Natural killer cell treated with Interleukin-12 subunit alpha and Interleukin-12 subunit beta and Interleukin-15 and Interleukin-18, amount 100 ng/mL, for 72 hours (primary cell): Measurements from ENCODE around the gene NABP1. TPM values are rescaled to one million over a fixed set of nuclear protein-coding genes. Genes with fewer than 3 reads are reported as not detected.

ENCODE experiments used
- ATAC-seq, 2 donors: fragments of 150-1000 bp; cut with Tn5 transposase in 1 of 2; sonication (Bioruptor Pico), chemical (Tn5 transposase) in 1 of 2; 2 replicates each; pipeline ENCODE4 v1.10.0; 2021
- DNase-seq: peaks from one replicate; pipeline ENCODE4 v3.0.0; 2022; ENCODE audit warnings: low spot score
- H3K27ac Mint-ChIP-seq, 2 donors: 1 replicate in 1 of 2; 2 replicates in 1 of 2; pipeline ENCODE4 v1.8.0; 2022; ENCODE audit warnings: mixed read lengths in 2 of 2, mild to moderate bottlenecking in 1 of 2, moderate library complexity in 1 of 2
- H3K27me3 Mint-ChIP-seq, 2 donors: 1 replicate in 1 of 2; 2 replicates in 1 of 2; pipeline ENCODE4 v1.8.0; 2022; ENCODE audit warnings: mixed read lengths in 2 of 2
- H3K36me3 Mint-ChIP-seq: one replicate; pipeline ENCODE4 v1.8.0; 2022; ENCODE audit warnings: mixed read lengths
- H3K4me1 Mint-ChIP-seq, 2 donors: 1 replicate in 1 of 2; 2 replicates in 1 of 2; pipeline ENCODE4 v1.8.0; 2022; ENCODE audit warnings: low read depth in 2 of 2, mixed read lengths in 2 of 2, mild to moderate bottlenecking in 1 of 2
- H3K4me3 Mint-ChIP-seq: one replicate; pipeline ENCODE4 v1.8.0; 2022; ENCODE audit warnings: mixed read lengths
- H3K9me3 Mint-ChIP-seq: 2 replicates; pipeline ENCODE4 v1.8.0; 2022; ENCODE audit warnings: mixed read lengths
- total RNA-seq, 2 donors: library from RNA; stranded (reverse); gene quantifications; one replicate each; pipeline ENCODE4 v1.2.3, GENCODE V29; 2022

The NABP1 gene
- 100 to 1,000 TPM; 125 to 138 TPM for total RNA-seq

- H3K4me1 Mint-ChIP-seq: peaks cover 39 to 49% of the 10 kb centered on the region in 2 donors
- peak within 1 kb of the TSS; percentile 95 for H3K4me3 Mint-ChIP-seq
- H3K27me3 Mint-ChIP-seq: no peaks in the 10 kb centered on the region
- ATAC-seq: peak; percentile 94 to 96
- peak; percentile 99 for DNase-seq
- H3K27ac Mint-ChIP-seq: peak within 1 kb of the TSS; percentile 98 to 99
- H3K36me3 Mint-ChIP-seq: peaks cover 19% of the 10 kb centered on the region
- no peaks in the 10 kb centered on the region for H3K9me3 Mint-ChIP-seq
These were observed at the start of gene NABP1 for GRCh38 chr2:191677646-191678436. Gene NABP1 (plus strand): TSS chr2:191678136. CDS start chr2:191678615, 479 bp downstream.

- peaks cover 16% of the 10 kb centered on the region for H3K36me3 Mint-ChIP-seq
- ATAC-seq: no peak
- peak overlapping the region in 1 of 2 donors; percentile 6 for H3K27ac Mint-ChIP-seq
- peaks cover 7% of the 10 kb centered on the region for H3K9me3 Mint-ChIP-seq
- peaks cover 6% of the 10 kb centered on the region in 2 donors for H3K27me3 Mint-ChIP-seq
- peaks cover 28 to 29% of the 10 kb centered on the region in 2 donors for H3K4me1 Mint-ChIP-seq
- H3K4me3 Mint-ChIP-seq: no peak overlapping the region
- DNase-seq: no peak
These were observed 48.9 kb upstream of the NABP1 start for GRCh38 chr2:191629001-191629453.

- Mint-ChIP-seq H3K4me1 (peaks cover 17 to 19% of the 10 kb centered on the region in 2 donors), H3K27ac (no peak overlapping the region), H3K27me3 (peaks cover 6% of the 10 kb centered on the region in 2 donors)
These were observed 47.8 kb upstream of the NABP1 start for GRCh38 chr2:191629976-191630712.

GRCh38 chr2:191631754-191632153, 46.2 kb upstream of the NABP1 start:
- Mint-ChIP-seq H3K36me3 (no peaks in the 10 kb centered on the region), H3K4me1 (peaks cover 18 to 19% of the 10 kb centered on the region in 2 donors), H3K27ac (no peak overlapping the region), H3K4me3 (no peak overlapping the region), H3K9me3 (no peaks in the 10 kb centered on the region), H3K27me3 (peaks cover 6 to 9% of the 10 kb centered on the region in 2 donors)
- ATAC-seq (no peak), DNase-seq (no peak)

More at GRCh38 chr2:191629976-191630712, 47.8 kb upstream of the NABP1 start:
- peaks cover 5% of the 10 kb centered on the region for H3K36me3 Mint-ChIP-seq
- no peak for ATAC-seq
- H3K9me3 Mint-ChIP-seq: peaks cover 3% of the 10 kb centered on the region
- no peak for DNase-seq
- H3K4me3 Mint-ChIP-seq: no peak overlapping the region

- Mint-ChIP-seq H3K27me3 (peaks cover 6 to 9% of the 10 kb centered on the region in 2 donors), H3K36me3 (no peaks in the 10 kb centered on the region), H3K4me3 (no peak overlapping the region), H3K4me1 (peaks cover 19 to 21% of the 10 kb centered on the region in 2 donors), H3K27ac (no peak overlapping the region), H3K9me3 (no peaks in the 10 kb centered on the region)
- DNase-seq (no peak), ATAC-seq (no peak)
These were observed 45.5 kb upstream of the NABP1 start for GRCh38 chr2:191632426-191632825.

GRCh38 chr2:191634791-191635190, 43.1 kb upstream of the NABP1 start:
- Mint-ChIP-seq H3K4me3 (no peak overlapping the region), H3K27ac (peak overlapping the region in 1 of 2 donors; percentile 78), H3K27me3 (peaks cover 3 to 6% of the 10 kb centered on the region in 2 donors), H3K9me3 (no peaks in the 10 kb centered on the region), H3K4me1 (peaks cover 33 to 38% of the 10 kb centered on the region in 2 donors), H3K36me3 (no peaks in the 10 kb centered on the region)
- ATAC-seq (no peak), DNase-seq (no peak)

GRCh38 chr2:191635333-191636234, 42.4 kb upstream of the NABP1 start:
- no peaks in the 10 kb centered on the region for H3K9me3 Mint-ChIP-seq
- no peak overlapping the region for H3K4me3 Mint-ChIP-seq
- H3K27ac Mint-ChIP-seq: peak overlapping the region; percentile 78 to 80
- DNase-seq (no peak), ATAC-seq (peak in 1 of 2 donors; percentile 22)
- H3K4me1 Mint-ChIP-seq: peaks cover 36 to 42% of the 10 kb centered on the region in 2 donors
- peaks cover 1 to 3% of the 10 kb centered on the region in 2 donors for H3K27me3 Mint-ChIP-seq
- no peaks in the 10 kb centered on the region for H3K36me3 Mint-ChIP-seq

- Mint-ChIP-seq H3K36me3 (no peaks in the 10 kb centered on the region), H3K27me3 (peaks cover 0 to 3% of the 10 kb centered on the region in 2 donors), H3K27ac (peak overlapping the region; percentile 78 to 80), H3K4me3 (no peak overlapping the region), H3K4me1 (peaks cover 41 to 46% of the 10 kb centered on the region in 2 donors), H3K9me3 (no peaks in the 10 kb centered on the region)
- ATAC-seq: no peak
- no peak for DNase-seq
These were observed 41.7 kb upstream of the NABP1 start for GRCh38 chr2:191636235-191636543.

GRCh38 chr2:191636586-191636985, 41.4 kb upstream of the NABP1 start:
- Mint-ChIP-seq H3K9me3 (no peaks in the 10 kb centered on the region), H3K4me3 (peak overlapping the region; percentile 77), H3K27me3 (peaks cover 0 to 3% of the 10 kb centered on the region in 2 donors), H3K27ac (peak overlapping the region; percentile 80 to 93), H3K36me3 (no peaks in the 10 kb centered on the region), H3K4me1 (peaks cover 41 to 46% of the 10 kb centered on the region in 2 donors)
- no peak for DNase-seq
- no peak for ATAC-seq

- H3K9me3 Mint-ChIP-seq: no peaks in the 10 kb centered on the region
- H3K36me3 Mint-ChIP-seq: no peaks in the 10 kb centered on the region
- H3K4me3 Mint-ChIP-seq: peak overlapping the region; percentile 77
- peak; percentile 89 to 90 for ATAC-seq
- peaks cover 45 to 49% of the 10 kb centered on the region in 2 donors for H3K4me1 Mint-ChIP-seq
- peaks cover 0 to 3% of the 10 kb centered on the region in 2 donors for H3K27me3 Mint-ChIP-seq
- H3K27ac Mint-ChIP-seq: peak overlapping the region; percentile 80 to 93
- no peak for DNase-seq
These were observed 40.5 kb upstream of the NABP1 start for GRCh38 chr2:191637182-191638078.

GRCh38 chr2:191638079-191638801, 39.7 kb upstream of the NABP1 start:
- H3K36me3 Mint-ChIP-seq: no peaks in the 10 kb centered on the region
- peak overlapping the region; percentile 77 for H3K4me3 Mint-ChIP-seq
- H3K27me3 Mint-ChIP-seq: peaks cover 0 to 3% of the 10 kb centered on the region in 2 donors
- DNase-seq (no peak), ATAC-seq (peak; percentile 57 to 62)
- no peaks in the 10 kb centered on the region for H3K9me3 Mint-ChIP-seq
- peak overlapping the region; percentile 80 to 93 for H3K27ac Mint-ChIP-seq
- peaks cover 46 to 54% of the 10 kb centered on the region in 2 donors for H3K4me1 Mint-ChIP-seq

GRCh38 chr2:191638802-191639172, 39.1 kb upstream of the NABP1 start:
- peaks cover 0 to 3% of the 10 kb centered on the region in 2 donors for H3K27me3 Mint-ChIP-seq
- H3K4me3 Mint-ChIP-seq: peak overlapping the region; percentile 77
- no peaks in the 10 kb centered on the region for H3K9me3 Mint-ChIP-seq
- H3K27ac Mint-ChIP-seq: peak overlapping the region; percentile 80 to 93
- ATAC-seq: peak; percentile 24 to 60
- no peaks in the 10 kb centered on the region for H3K36me3 Mint-ChIP-seq
- peaks cover 46 to 56% of the 10 kb centered on the region in 2 donors for H3K4me1 Mint-ChIP-seq
- DNase-seq: no peak
